ENCODE data around the gene CCDC102A. TPM values are rescaled to one million over a fixed set of nuclear protein-coding genes. Genes with fewer than 3 reads are reported as not detected.

Gene CCDC102A
- total and polyA plus RNA-seq, 2 of the 13 experiments (the other 11 are each of a cell fraction or from before 2014, with no cell fraction given), result 2.1 to 2.8 TPM

DNA sequence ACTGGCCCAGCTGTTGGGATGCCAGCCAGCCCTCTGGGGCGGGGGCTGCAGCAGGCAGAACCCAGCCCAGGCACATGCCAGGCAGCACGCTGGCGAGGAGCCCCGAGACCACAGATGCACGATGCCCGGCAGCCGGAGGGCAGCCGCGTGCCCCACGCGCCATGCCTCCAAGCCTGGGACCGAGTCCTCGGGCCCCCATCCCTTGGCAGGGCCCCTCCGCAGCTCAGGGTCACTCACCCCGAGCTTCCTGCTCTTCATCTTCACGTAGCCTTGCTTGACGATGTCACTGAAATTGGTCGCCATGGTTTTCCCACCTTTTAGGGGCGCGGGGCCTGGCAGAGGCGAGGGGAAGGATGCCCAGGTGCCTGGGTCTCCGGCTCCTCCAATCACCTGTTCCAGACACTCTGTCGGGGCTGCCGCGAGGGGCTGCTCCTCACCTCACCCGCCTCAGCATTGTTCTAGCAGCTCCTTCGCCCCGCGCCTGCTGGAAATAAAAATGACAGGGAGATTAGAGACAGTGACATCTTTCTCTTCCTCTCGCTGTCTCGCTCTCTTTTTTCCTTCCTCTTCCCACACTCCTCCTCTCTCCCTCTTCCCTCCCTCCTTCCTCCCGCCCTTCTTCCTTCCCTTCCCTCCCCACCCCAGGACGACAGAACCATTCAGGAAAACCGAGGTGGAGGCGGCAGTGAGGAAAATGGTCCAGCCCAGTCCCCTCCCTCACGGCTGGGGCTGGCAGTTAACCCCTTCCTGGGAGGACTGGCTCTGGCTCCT, 57.0 kb downstream of the CCDC102A start (continued):
- TF ChIP-seq, protein P1, sequence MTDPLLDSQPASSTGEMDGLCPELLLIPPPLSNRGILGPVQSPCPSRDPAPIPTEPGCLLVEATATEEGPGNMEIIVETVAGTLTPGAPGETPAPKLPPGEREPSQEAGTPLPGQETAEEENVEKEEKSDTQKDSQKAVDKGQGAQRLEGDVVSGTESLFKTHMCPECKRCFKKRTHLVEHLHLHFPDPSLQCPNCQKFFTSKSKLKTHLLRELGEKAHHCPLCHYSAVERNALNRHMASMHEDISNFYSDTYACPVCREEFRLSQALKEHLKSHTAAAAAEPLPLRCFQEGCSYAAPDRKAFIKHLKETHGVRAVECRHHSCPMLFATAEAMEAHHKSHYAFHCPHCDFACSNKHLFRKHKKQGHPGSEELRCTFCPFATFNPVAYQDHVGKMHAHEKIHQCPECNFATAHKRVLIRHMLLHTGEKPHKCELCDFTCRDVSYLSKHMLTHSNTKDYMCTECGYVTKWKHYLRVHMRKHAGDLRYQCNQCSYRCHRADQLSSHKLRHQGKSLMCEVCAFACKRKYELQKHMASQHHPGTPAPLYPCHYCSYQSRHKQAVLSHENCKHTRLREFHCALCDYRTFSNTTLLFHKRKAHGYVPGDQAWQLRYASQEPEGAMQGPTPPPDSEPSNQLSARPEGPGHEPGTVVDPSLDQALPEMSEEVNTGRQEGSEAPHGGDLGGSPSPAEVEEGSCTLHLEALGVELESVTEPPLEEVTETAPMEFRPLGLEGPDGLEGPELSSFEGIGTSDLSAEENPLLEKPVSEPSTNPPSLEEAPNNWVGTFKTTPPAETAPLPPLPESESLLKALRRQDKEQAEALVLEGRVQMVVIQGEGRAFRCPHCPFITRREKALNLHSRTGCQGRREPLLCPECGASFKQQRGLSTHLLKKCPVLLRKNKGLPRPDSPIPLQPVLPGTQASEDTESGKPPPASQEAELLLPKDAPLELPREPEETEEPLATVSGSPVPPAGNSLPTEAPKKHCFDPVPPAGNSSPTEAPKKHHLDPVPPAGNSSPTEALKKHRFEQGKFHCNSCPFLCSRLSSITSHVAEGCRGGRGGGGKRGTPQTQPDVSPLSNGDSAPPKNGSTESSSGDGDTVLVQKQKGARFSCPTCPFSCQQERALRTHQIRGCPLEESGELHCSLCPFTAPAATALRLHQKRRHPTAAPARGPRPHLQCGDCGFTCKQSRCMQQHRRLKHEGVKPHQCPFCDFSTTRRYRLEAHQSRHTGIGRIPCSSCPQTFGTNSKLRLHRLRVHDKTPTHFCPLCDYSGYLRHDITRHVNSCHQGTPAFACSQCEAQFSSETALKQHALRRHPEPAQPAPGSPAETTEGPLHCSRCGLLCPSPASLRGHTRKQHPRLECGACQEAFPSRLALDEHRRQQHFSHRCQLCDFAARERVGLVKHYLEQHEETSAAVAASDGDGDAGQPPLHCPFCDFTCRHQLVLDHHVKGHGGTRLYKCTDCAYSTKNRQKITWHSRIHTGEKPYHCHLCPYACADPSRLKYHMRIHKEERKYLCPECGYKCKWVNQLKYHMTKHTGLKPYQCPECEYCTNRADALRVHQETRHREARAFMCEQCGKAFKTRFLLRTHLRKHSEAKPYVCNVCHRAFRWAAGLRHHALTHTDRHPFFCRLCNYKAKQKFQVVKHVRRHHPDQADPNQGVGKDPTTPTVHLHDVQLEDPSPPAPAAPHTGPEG (CRISPR knock-in tag; IDR thresholded peaks at IDR 0.05), result no peak
- 0 out of 2 replicates have a peak, but pooled peaks have one; percentile 25 for TF ChIP-seq DR1 (CRISPR knock-in tag; IDR thresholded peaks at IDR 0.05)
- no peak for TF ChIP-seq TGIF2 (CRISPR knock-in tag; IDR thresholded peaks at IDR 0.05)
- TF ChIP-seq ZNF644 (CRISPR knock-in tag; IDR thresholded peaks at IDR 0.05; ENCODE audit: low read depth), result no peak
- peak; percentile 68 for TF ChIP-seq ZBTB38 (CRISPR knock-in tag; IDR thresholded peaks at IDR 0.05)
- no peak for TF ChIP-seq SMARCE1 (IDR thresholded peaks at IDR 0.05; ENCODE audit: borderline replicate concordance)
- TF ChIP-seq ZNF235 (CRISPR knock-in tag; IDR thresholded peaks at IDR 0.05; ENCODE audit: borderline replicate concordance), result no peak
- no peak for TF ChIP-seq CEBPB (IDR thresholded peaks at IDR 0.05; ENCODE audit: borderline replicate concordance, low read depth, low read length)
- TF ChIP-seq HOXD1 (CRISPR knock-in tag; IDR thresholded peaks at IDR 0.05), result peak; percentile 52; the same call in 1 of the 2 replicates
- TF ChIP-seq, protein P2, sequence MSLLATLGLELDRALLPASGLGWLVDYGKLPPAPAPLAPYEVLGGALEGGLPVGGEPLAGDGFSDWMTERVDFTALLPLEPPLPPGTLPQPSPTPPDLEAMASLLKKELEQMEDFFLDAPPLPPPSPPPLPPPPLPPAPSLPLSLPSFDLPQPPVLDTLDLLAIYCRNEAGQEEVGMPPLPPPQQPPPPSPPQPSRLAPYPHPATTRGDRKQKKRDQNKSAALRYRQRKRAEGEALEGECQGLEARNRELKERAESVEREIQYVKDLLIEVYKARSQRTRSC (CRISPR knock-in tag; IDR thresholded peaks at IDR 0.05; ENCODE audit: low read depth), result no peak
- TF ChIP-seq MEIS1 (CRISPR knock-in tag; IDR thresholded peaks at IDR 0.05; ENCODE audit: borderline replicate concordance), result no peak
- TF ChIP-seq ZFP36 (IDR thresholded peaks at IDR 0.05; ENCODE audit: borderline replicate concordance, low read depth, low read length, partially characterized antibody), result no peak
- TF ChIP-seq, protein P3, sequence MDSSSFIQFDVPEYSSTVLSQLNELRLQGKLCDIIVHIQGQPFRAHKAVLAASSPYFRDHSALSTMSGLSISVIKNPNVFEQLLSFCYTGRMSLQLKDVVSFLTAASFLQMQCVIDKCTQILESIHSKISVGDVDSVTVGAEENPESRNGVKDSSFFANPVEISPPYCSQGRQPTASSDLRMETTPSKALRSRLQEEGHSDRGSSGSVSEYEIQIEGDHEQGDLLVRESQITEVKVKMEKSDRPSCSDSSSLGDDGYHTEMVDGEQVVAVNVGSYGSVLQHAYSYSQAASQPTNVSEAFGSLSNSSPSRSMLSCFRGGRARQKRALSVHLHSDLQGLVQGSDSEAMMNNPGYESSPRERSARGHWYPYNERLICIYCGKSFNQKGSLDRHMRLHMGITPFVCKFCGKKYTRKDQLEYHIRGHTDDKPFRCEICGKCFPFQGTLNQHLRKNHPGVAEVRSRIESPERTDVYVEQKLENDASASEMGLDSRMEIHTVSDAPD (CRISPR knock-in tag; IDR thresholded peaks at IDR 0.05), result no peak
- no peak for TF ChIP-seq ZNF788 (CRISPR knock-in tag; IDR thresholded peaks at IDR 0.05; ENCODE audit: borderline replicate concordance)
- 0 out of 2 replicates have a peak, but pooled peaks have one; percentile 17 for TF ChIP-seq HOXA3 (CRISPR knock-in tag; IDR thresholded peaks at IDR 0.05)
- TF ChIP-seq, protein P4, sequence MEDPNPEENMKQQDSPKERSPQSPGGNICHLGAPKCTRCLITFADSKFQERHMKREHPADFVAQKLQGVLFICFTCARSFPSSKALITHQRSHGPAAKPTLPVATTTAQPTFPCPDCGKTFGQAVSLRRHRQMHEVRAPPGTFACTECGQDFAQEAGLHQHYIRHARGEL (CRISPR knock-in tag; IDR thresholded peaks at IDR 0.05), result 0 out of 2 replicates have a peak, but pooled peaks have one; percentile 30
- TF ChIP-seq NCOA1 (CRISPR knock-in tag; IDR thresholded peaks at IDR 0.05), result no peak
- TF ChIP-seq, protein P5, sequence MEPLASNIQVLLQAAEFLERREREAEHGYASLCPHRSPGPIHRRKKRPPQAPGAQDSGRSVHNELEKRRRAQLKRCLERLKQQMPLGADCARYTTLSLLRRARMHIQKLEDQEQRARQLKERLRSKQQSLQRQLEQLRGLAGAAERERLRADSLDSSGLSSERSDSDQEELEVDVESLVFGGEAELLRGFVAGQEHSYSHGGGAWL (CRISPR knock-in tag; IDR thresholded peaks at IDR 0.05), result no peak
- peak; percentile 3 for TF ChIP-seq SRSF1 (optimal IDR thresholded peaks at IDR 0.05; ENCODE audit: low read depth, low read length)

All from HepG2 (cell line).